ENCODE results near the gene ABL2.
A peak's percentile ranks its signal among the peaks of the same experiment; 100 is the strongest.

The ABL2 gene

DNA sequence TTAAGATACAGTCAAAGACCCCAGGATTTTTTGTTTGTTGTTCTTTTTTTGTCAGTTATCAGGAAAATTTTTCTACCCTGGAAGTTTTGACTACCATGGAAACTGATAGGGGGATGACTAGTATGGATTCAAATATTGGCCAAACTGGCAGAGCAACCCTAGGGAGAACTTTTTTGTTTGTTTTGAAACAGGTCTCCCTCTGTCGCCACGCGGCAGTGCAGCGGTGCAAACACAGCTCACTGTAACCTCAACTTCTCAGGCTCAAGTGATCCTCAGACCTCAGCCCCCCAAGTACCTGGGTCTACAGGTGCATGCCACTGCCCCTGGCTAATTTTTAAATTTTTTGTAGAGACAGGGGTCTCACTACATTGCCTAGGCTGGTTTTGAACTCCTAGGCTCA is 101.0 kb downstream of the ABL2 start:
- DNase-seq = no peak

DNA sequence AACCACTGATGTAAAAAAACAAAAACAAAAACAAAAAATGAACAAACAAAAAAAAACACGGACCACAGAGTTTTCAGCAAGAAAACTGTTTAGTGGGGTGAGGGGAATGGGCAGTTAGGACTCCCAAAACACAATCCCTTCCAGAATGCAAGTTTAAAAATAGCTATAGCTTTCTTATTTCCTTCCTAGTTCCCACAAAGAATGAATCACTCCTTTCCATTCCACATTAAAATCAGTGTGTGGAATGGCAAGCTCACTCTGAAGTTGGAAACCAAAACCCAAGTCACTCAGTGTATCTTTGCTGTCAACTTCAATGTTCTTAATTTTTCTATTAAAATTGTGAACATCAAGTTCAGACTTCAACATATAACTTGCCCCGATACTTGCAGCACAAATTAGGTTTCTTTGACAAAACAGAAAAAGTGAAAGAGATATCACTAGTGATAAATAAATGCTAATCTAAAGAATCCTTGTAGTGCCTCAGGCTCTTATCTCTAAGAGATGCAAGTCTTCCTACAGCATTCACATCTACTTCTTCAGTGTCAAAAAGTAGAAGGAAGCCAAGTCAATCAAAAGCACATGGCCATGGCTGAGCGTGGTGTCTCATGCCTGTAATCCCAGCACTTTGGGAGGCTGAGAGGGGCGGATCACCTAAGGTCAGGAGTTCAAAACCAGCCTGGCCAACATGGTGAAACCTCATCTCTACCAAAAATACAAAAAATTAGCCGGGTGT is 102.1 kb downstream of the ABL2 start:
- DNase-seq = no peak

DNA sequence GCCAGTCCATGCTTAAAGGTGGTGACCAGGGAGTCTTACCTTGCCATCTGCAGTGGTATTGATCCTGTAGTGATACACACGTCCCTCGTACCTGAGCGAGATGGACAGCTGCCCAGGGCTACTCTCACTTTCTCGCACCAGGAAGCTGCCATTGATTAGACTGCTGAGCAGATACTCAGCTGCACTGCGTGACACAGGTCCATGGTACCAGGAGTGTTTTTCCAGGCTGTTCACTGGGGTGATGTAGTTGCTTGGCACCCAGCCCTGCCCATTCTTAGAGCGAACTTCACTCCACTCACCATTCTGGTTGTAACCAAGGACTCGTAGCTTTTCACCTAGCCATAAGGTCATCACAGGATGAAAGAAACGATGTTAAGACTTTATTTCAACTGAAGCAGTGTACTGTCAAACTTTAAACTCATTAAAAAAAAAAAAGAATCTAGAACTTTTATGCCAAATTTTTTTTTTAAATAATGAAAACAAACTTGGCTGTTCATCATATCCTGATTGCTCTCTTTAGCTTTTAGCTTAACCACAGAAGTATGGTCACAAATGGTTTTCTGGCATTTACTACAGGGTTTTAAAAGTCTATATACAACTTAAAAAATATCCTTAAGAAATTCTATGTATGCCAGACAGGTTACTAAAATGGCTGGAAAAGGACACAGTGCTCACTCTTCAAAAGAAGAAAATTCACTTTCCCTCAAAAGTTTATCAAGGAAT is 103.0 kb downstream of the ABL2 start:
- no peak for DNase-seq

DNA sequence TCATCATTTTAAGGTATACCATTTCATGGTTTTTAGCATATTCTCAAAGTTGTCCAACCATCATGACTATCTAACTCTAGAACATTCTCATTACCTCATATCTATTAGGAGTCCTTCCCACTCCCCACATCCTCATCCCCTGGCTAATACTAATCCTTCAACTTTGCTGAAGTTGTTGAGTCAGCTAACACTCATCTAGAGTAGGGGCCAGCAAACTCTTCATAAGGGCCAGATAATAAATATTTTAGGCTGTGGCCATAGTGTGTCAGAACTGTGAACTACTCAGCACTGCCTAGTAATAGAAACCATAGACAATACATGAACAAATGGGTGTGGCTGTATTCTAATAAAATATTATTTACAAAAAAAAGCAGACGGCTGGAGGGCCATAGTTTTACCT is 104.6 kb downstream of the ABL2 start:
- no peak for DNase-seq

DNA sequence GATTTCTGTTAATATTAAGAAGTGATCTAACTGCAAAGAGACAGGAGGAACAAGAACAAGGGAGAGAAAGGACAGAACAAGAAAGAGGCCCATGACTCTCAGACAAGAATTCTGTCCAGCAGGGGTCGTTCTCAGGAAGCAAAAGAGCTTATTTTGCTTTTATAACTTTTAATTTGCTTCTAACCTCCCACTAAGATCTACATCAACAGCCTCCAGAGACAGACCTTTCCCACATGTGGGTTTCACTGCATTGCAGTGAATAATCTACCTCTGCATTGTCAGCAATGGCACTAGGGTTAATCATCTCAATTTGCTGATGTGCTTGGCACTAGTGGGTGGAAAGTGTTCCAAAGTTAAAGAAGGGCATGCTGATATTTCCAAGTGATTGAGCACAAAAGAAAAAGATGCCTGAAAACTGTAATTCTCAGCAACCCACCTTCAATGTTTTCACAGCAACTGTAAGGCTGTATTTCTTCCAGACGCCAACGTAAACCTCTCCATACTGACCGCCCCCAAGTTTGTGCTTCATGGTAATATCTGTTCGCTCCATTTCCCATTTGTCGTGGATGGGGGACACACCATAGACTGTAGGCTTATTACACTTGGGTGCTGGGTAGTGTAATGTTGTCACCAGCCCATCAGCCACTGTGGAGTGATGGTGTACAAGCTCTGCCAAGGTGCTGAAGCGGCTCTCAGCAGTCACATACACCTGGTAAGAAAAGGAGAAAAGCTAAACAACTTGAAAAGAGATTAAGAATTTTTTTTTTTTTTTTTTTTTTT is 108.1 kb downstream of the ABL2 start:
- peak in 1 of 2 experiments; percentile 5 for DNase-seq

DNA sequence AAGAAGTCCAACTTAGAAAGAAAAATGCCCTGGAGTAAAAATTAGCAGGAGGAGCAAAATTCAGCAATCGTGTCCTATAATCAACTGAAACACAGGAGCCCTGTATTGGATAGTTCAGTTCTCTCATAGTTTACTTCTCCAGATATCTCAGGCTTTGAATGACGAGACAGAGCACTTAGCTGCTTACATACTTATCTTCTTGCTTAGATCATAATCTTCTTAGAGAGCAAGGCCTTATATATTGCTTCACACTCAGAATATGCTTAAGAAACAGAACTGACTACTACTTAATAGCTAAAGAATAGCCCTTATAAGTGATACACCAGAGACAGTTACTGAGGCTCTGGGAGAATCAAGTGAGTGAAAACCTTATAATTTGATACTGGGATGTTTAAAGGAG is 108.7 kb downstream of the ABL2 start:
- no peak for DNase-seq

DNA sequence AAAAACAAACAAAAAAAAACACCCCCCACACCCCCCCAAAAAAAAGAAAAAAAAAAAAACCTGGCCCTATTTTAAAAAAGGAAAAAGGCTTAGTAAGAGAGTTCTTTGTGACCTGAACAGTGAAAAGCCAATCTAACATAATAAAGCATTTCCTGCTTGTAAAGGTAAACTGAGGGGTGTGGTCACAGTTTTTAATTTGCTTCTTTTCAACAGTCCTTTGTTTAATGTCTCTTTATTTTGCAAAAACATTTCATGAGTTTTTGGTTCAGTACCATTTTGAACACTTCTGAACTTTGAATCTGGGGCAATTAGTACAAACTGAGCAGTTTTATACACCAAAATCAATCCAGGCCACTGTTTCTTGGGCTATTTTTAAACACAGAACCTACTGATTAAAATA is 110.0 kb downstream of the ABL2 start:
- DNase-seq = no peak

DNA sequence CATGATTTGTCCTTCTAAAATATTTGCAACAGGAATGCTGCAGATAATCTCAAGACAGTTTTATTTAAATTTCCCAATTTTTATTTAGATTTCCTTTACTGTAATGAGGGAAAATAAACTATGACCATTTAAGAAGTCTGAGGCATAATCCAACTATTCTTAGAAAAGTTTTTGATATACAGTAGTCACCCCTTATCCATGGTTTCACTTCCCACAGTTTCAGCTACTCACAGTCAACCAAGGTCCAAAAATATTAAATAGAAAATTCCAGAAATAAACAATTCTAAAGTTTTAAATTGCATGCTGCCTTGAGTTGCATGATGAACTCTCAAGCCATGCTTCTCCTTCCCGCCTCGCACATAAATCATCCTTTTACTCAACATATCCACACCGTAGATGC is 114.3 kb downstream of the ABL2 start:
- no peak for DNase-seq

DNA sequence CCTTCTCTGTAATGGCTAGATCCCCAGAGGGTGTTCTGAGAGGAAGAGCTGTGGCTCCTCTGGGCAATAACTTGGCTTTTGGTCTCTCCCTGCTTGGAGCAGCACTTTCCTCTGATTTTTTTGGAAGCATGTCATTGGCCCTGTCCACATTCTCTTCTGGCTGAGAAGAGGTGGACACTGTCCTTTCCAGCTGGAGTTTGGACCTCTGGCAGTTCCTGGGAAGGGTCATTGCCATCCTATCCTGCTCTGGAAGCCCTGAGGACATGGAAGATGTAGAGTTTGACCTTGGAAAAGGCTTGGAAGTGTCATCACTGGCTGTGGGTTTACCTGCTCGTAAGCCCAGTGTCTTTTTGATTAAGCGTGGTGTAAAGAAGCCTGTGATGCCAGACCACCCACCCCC is 120.8 kb downstream of the ABL2 start:
- DNase-seq = no peak

DNA sequence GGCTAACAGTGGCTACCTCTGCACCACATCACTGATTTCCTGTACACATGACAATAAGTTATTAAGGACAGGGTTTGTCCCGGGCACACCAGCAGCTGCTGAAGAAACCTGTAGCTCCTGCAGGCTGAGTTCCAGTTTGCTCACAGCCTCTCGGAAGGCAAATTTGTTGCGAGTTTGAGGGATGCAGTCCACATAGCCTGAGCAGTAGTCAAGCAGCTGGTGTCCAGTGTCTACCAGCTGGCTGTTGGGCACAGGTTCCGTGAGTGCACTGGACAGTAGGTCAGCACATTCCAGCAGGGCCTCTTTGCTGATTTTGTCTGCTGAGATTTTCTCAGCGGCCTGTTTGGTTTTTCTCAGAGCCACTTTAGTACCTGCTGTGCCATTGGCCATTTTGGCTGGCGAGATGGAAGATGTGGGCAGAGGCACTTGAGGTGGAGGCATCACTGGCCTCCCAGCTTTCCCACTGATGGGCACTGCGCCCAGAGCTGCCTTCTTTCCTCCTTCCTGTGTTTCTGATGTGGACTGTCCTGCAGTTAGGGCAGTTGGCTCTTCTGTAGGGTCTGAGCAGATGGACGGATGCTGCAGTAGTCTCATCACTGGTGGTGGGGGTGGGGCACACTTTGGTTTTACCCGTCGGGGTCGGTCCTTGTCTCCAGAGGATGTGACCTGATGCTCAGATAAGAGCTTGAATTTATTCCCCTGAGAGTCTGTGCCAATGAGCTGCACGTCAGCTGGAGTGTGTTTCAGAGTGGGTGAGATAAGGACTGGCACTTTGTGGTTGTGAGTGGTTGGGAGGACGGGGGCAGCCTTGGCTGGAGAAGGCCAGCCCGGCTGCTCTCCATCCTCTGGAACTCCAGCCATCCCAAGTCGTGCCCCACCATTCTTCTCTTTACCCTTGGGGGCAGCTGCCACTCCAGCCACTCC is 121.5 kb downstream of the ABL2 start:
- no peak for DNase-seq

DNA sequence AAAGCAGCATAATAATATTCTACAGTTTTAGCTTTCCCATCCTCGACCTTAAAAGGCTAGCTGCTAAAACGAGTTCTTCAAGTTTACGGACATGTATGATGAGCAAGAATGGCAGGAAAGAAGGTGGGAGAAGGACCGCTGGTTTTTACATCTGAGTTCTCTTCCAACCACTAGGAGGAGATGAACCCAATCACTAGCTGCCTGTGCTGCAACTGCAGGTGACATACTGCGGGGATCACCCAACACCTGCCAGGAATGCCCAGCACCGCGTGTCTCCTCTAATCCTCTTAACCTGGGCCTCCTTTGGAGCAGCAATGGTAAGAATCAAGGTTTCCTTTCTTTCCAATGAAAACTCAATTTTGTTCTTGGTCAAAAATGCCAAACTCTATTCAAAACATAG is 124.1 kb downstream of the ABL2 start:
- no peak for DNase-seq

DNA sequence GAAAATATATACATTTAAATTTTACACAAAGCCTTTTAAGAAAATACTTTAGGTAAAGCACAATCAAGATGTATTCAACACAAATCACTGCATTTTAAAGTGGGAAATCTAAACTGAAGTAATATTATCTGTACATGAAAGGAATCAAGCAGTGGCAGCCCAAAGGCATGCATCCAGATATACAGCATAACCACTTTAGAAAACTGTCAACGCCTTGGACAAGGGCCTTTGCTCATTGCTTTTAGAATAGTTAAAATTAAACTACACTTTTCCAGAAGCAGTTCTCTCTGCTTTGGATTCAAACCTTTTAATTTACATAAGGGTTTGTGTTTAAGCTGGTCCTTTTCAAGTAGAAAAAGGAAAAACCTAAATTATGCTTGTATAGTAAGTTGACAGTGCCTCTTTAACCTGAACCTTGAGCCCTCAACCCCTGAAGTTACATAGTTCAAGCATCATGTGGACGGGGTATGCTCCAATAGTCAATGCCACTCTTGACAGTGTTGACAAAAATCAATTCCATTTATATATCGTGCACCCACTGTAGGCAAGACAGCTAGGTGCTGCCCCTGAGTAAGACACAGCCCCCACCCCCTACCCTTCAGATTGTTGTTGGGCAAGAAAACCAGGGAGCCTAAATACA is 124.7 kb downstream of the ABL2 start:
- no peak for DNase-seq

DNA sequence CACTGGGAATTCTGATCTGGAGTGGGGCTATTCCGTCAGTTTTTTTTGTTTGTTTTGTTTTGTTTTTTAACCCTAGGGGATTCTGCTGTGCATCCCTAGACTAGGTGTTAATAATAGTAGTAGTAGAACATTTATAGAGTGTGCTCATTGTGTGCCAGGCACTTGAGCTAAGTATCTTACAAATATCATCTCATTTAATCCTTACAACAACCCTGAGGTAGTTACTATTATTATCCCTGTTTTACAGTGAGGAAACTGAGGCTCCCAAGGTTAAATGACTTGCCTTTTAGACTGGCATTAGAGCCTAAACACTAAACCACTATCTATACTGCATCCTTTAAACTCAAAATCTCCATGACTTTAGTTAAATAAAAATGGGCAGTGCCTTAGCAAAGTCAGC is 125.5 kb downstream of the ABL2 start:
- DNase-seq = no peak

DNA sequence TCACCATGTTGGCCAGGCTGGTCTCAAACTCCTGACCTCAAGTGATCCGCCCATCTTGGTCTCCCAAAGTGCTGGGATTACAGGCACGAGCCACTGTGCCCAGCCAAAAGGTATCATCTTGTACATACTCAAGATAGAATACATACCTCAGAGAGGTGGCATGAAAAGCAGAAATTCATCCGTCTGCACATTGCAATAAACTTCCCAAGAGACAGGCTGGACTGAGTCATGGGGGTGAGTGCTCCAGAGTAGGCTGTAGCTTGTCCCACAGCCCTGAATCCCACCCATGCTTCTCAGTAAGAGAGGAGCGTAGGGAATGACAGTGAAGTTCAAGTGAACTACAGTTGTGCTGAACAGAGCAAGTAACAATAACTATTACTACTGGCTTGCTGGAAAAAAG is 127.9 kb downstream of the ABL2 start:
- no peak for DNase-seq

DNA sequence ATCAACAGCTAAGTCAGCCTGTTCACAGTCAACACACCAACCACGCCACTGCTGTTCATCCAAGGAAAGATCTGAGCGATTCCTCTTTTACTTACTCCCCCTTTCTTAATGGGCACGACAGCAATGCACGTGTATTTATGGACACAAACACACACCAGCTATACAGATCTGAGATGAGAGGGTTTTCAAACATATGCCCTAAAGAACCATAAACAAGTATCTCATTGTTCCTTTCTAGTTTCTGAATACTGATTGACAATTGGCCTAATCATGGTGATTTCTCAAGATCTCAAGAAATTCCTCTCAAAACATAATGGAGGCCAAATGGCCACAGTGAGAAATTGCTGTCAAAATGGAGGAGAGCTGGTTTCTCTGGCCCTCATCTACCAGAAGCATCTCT is 129.6 kb downstream of the ABL2 start:
- no peak for DNase-seq

DNA sequence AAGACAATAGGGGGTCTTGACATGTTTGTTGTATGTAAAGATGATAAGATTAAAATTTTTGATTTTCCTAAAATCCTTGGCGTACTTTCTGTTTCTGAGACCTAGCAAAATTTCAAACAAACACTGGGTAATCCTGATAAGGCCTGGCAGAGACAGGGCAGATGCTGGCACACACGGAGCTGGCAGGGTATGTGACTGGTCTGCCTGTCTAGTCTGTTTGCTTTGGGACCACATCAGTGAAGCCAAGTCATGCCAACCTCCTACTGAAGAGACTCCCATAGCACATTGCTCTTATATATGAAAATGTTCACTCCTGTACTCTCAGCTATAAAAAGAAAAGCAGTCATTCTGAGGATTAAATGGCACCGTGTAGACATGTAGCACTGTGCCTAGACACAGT is 133.6 kb downstream of the ABL2 start:
- DNase-seq = no peak

DNA sequence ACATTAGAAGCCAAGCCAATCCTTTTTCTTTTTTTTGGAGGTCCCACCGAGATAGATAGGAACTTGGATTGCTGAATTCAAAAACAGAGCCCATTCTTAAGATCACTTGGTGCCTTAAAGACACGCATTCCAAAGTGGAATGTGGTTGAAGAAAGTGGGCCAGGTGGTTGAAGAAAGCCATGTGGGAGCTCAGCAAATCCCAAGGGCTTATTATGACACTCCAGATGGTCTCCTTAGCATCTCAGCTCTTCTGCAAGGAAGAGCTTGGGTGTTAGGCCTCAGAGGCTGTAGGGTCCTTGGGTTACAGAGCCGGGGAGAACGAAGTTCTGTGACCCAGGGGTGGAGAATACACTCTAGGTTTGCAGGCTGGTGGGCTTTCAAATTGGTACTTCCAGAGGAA is 134.1 kb downstream of the ABL2 start:
- no peak for DNase-seq

DNA sequence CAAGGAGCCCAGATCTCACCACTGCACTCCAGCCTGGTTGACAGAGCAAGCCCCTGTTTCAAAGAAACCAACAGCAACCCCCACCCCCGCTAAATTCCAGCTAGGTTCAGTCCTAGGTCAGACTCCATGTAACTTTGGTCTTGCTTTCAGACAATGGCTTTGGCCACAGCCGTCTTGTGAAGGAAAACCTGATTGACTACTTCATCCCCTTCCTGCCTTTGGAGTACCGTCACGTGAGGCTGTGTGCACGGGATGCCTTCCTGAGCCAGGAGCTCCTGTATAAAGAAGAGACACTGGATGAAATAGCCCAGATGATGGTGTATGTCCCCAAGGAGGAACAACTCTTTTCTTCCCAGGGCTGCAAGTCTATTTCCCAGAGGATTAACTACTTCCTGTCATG is 134.7 kb downstream of the ABL2 start:
- DNase-seq = no peak

DNA sequence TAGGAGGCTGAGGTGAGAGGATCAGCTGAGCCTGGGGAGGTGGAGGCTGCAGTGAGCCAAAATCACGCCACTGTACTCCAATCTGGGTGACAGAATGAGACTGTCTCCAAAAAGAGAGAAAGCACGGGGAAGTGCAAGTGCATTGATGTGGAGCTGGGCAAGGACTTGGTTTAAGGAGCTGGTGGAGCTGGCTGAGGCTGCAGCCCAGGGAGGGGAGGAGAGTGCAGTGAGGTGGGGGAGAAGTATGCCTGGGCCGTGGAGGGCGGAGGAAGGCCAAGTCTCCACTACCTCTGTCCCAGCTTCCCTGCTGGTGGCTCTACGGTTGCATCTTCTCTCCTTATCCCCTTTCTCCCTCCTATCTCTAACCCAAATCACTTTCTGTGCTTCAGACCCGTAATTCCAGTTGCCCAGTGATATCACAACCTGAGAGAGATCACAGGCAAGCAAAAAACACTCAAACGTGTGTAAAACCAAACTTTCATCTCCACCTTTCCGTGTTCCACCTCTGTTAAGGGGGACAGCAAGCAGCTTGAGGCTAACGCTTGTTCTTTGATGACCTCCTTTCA is 136.5 kb downstream of the ABL2 start:
- no peak for DNase-seq

DNA sequence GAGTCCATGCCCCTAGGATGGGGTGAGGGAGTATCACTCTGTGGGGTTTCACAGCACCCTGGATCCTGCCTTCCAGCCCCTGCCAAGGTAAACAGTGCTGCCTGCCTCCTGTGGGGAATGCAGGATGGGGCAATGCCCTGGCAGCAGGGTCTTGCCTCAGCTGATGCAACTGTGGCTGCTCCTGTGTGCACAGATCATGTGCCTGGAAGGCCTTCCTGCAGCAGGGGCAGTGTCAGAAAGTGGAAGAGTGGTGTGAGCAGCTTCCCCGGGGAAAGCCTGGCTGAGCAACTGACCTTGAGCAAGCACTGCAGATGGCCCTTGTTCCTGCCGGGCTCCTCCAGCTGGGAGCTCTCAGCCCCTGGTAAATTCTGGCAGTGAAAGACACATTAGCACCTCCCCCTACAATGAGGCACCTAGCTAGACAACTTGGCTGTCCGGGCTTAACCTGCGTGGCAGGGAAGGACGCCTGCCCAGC is 137.7 kb downstream of the ABL2 start:
- peak in 1 of 2 experiments; percentile 28 for DNase-seq

DNA sequence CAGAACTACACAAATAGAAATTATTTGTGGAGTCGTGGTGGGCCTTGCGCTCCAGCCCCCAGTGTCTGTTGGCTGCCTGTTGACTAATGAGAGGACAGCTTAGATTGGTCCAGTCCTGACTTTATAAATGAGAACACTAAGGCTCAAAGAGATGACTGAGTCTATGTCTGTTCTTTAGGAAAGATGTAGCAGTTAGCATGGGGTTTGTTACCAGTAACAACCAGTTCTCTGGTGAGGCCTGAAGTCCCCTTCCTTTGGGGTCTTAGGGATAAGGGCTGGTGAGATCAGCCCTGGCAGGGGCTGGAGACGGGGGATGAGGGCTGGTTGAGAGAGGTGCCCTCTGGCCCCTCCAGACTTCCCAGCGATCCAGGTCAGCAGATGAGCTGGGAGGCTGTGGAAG is 138.6 kb downstream of the ABL2 start:
- no peak for DNase-seq

DNA sequence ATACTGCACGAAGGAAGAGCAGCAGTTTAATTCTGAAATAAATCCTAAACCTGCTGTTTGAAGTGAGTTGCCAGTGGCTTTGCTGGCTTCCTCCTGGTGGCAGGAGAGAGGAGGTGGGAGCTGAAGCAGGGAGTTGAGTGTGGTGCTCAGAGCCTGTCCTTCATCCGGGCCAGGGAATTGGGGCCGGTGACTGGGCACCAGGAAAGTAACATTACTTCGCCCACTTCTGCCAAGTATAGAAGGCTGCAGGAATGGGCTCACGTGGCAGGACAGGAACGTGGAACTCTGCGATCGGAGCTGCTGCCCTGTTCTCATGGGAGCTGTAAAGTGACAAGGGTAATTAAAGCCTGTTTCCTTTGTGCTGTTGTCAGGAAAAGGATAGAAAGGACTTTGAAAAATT is 139.0 kb downstream of the ABL2 start:
- DNase-seq = no peak

Data from NCI-H446 (cell line).